GM19397 (cell line): ENCODE data around the gene LPIN1.
"Not testable (repeated sequence)": the region's sequence is repeated elsewhere in the genome, so short reads cannot be mapped to it uniquely, and the experiment has no call there.

ENCODE experiments used
- ATAC-seq: cut with Tn5 transposase; IDR thresholded peaks from one replicate; pipeline ENCODE4 v1.9.1; 2021; ENCODE audit warnings: mild to moderate bottlenecking, moderate library complexity; ENCODE audit not compliant: unreplicated experiment

LPIN1 gene

DNA sequence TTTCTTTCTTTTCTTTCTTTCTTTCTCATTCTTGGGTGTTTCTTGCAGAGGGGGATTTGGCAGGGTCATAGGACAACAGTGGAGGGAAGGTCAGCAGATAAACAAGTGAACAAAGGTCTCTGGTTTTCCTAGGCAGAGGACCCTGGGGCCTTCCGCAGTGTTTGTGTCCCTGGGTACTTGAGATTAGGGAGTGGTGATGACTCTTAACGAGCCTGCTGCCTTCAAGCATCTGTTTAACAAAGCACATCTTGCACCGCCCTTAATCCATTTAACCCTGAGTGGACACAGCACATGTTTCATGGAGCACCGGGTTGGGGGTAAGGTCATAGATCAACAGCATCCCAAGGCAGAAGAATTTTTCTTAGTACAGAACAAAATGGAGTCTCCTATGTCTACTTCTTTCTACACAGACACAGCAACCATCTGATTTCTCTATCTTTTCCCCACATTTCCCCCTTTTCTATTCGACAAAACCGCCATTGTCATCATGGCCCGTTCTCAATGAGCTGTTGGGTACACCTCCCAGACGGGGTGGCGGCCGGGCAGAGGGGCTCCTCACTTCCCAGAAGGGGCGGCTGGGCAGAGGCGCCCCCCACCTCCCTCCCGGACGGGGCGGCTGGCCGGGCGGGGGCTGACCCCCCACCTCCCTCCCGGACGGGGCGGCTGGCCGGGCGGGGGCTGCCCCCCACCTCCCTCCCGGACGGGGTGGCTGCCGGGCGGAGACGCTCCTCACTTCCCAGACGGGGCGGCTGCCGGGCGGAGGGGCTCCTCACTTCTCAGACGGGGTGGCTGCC lies 12.9 kb downstream of the LPIN1 start:
- ATAC-seq, result not testable (repeated sequence)

DNA sequence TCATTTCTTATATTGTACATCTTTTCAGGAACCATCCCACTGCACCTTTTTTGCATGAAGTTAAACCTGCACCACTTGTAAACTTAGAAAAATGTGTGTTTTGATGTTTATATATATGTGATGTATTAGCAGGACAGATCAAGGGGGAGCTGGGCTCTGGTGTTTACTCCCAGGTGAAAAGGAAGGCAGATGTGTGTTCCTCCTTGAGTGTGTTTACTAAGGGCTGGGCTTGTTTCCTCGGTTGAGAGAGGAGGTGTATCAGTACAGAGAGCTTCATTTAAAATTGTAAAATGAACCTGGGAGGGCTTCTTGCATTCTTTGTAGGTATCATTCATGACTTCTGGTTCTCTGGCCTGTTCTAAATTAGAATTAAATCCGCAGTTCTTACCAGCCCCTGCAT lies 14.8 kb downstream of the LPIN1 start:
- ATAC-seq, result no peak

GRCh38 chr2:11762031-11762430 lies 15.6 kb downstream of the LPIN1 start:
- ATAC-seq, result no peak

DNA sequence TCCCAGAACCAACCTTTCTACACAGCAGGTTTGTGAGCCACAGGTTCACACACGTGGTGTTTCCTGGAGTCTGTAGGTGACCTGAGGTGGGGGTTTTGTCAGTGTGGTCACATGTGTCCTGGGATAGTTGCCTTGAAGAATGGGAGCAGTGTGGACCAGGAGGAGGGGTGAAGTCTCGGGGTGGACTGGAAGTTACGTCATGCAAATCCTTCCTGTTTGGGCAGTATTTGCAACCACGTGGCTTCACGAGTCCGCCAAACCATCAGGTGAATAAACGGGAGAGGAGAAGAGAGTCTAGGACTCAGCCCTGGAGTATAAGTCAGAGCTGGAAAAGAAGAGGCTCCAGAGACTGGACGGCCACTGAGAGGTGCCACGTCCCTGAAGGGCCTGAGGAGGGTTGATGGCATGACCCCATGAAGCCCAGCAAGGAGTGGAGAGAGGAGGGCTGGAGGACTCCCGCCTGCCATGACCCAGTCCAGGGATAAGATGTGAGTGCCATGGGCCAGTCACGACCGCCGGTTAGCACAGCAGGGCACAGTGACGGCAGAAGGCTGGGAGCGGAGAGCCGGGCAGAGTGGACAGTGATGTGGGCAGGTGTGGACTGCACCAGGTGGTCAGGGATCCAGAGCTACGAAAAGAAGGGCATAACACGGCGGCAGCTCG lies 16.5 kb downstream of the LPIN1 start:
- no peak for ATAC-seq

DNA sequence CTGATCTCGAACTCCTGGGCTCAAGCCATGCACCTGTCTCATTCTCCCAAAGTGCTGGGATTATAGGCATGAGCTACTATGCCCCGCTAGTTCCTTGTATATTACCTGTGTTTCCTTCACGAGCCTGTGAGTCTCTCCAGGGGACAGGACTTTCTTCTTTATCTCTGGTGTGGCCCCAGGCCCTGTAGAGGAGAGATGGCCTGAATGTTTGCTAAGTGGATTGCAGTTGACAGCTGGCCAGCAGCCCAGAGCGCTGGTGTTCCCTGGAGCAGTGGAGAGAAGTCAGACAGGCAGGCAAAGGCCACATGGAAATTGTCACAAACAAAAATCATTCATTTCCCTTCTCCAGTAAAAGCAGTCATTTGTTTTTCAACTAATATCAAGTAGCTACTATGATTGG lies 17.9 kb downstream of the LPIN1 start:
- no peak for ATAC-seq

GRCh38 chr2:11764920-11765319 lies 18.5 kb downstream of the LPIN1 start:
- ATAC-seq, result no peak

DNA sequence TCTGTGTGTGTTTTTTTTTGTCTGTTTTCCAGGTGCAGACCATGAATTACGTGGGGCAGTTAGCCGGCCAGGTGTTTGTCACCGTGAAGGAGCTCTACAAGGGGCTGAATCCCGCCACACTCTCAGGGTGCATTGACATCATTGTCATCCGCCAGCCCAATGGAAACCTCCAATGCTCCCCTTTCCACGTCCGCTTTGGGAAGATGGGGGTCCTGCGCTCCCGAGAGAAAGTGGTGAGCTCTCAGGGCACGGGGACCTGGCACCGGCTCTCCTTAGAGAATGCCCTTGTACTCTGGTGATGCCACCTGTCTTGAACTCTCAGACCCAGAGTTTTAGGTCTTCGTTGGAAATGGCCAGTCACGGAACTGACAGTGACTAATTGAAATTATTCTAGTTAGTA lies 19.1 kb downstream of the LPIN1 start:
- no peak for ATAC-seq

- no peak for ATAC-seq
These were observed 19.6 kb downstream of the LPIN1 start for GRCh38 chr2:11766016-11766415.

DNA sequence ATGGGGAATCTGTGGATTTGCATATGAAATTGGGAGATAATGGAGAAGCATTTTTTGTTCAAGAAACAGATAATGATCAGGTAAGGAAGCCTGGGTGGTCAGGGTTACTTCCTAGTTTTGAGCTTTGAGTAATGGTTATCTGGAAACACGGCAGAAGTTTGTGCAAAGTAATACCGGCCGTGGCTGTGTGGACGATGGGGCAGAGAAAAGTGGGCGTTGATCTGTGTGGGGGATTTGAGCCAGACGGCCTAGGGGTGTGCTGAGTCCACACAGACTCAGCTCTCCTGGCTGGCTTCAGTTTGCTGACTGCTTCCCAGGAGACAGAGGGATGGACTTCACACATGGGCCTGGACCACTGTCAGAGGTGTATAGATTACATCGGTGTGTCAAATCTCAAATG lies 21.3 kb downstream of the LPIN1 start:
- no peak for ATAC-seq

GRCh38 chr2:11768946-11769345 lies 22.5 kb downstream of the LPIN1 start:
- ATAC-seq, result no peak

GRCh38 chr2:11769516-11769915 lies 23.1 kb downstream of the LPIN1 start:
- no peak for ATAC-seq

GRCh38 chr2:11770531-11771188 lies 24.2 kb downstream of the LPIN1 start:
- ATAC-seq, result no peak

GRCh38 chr2:11771971-11772615 lies 25.7 kb downstream of the LPIN1 start:
- no peak for ATAC-seq

GRCh38 chr2:11773111-11773510 lies 26.7 kb downstream of the LPIN1 start:
- ATAC-seq, result no peak

- ATAC-seq, result no peak
These were observed 27.5 kb downstream of the LPIN1 start for GRCh38 chr2:11773747-11774525.

- no peak for ATAC-seq
These were observed 28.2 kb downstream of the LPIN1 start for GRCh38 chr2:11774600-11774999.

DNA sequence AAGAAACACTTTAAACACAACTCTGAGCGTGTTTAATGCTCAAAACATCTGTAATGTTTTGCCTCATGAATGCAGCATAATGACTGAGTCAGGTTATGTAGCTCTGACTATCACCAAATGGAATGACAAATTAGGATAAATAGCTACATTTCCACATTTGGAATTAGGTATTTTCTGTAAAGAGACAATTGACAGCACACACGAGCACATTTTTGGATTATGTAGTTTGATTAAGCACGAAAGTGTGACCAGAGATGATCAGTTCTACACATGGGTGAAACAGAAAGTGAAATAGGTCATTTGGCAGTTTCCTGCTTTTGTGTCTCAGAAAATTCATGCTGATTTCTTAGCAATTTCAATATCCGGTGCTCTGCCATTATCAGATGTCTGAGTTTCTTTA lies 29.0 kb downstream of the LPIN1 start:
- ATAC-seq, result peak; percentile 76

DNA sequence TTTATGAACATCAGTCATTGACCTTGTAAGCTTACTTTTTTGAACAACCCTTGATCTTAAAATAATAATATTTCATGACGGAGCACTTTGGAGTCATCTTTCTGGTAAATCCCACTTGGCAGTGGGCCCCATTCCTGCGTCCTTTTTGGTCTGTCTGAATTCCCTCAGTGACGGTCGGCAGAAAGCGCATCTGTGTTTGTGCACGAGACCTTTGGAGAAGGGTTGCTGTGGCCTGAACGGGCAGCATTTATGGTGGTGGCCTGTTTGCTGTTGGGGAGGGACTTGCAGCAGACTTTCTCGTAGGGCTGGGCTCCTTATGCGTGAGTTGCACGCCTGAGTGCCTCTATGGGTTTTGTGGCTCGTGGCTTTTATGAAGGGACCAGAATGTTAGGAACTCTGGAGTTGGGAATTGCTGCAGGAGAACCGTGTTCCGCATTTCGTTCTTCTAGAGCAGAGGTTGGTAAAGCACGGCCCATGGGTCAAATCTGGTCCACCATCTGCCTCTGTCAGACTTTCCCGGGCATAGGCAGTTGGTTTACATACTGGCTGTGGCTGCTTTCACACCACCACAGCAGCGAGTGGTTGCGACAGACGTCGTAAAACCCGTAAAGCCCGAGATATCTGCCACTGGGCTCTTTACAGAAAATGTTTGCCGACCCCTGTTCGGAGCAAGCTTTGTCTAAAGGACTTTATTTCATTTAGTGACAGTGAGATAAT lies 30.8 kb downstream of the LPIN1 start:
- ATAC-seq, result no peak

- no peak for ATAC-seq
These were observed 31.5 kb downstream of the LPIN1 start for GRCh38 chr2:11777886-11778415.

GRCh38 chr2:11778416-11778815 lies 32.0 kb downstream of the LPIN1 start:
- ATAC-seq, result no peak
